GM10266 (cell line): ENCODE results near the gene PIEZO2.

Experiments used
- DNase-seq: peaks from one replicate; pipeline ENCODE4 v3.0.0; 2012; ENCODE audit errors: extremely low spot score
- TF ChIP-seq, protein P1 (sequence below): IDR thresholded peaks from 2 replicates; pipeline ENCODE4 v1.5.1; 2012; ENCODE audit warnings: mild to moderate bottlenecking, low read depth; ENCODE audit not compliant: control insufficient read depth, insufficient read depth; ENCODE audit errors: missing control alignments

PIEZO2 gene

DNA sequence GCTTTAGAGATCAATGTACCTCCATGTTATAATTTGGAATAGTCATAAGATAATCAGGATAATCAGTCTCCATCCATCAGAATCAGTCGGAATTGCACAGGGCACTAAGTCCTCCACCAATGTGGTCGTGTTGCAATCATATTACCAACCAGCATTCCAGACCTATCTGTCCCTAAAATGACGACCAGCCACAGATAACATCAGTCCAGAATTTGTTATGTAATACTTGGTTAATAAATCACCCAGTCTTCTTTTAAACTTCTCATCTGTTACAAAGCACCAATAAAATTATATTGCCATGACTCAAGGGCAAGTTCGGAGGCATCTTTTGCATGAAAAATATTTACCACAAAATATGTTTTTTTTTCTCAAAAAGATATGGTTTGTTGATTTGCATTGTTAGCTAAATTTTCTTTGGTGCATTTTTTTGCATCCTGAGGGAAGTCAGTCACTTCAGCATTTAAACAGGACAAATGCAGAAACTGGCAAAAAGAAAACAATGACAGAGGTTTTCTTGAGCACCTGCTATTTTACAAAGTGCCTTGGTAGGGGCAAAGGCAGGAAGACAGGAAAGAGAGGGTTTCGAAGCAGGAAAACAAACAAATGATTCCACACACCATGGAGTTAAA is 29.3 kb downstream of the PIEZO2 start:
- DNase-seq, result no peak
- TF ChIP-seq, protein P1, sequence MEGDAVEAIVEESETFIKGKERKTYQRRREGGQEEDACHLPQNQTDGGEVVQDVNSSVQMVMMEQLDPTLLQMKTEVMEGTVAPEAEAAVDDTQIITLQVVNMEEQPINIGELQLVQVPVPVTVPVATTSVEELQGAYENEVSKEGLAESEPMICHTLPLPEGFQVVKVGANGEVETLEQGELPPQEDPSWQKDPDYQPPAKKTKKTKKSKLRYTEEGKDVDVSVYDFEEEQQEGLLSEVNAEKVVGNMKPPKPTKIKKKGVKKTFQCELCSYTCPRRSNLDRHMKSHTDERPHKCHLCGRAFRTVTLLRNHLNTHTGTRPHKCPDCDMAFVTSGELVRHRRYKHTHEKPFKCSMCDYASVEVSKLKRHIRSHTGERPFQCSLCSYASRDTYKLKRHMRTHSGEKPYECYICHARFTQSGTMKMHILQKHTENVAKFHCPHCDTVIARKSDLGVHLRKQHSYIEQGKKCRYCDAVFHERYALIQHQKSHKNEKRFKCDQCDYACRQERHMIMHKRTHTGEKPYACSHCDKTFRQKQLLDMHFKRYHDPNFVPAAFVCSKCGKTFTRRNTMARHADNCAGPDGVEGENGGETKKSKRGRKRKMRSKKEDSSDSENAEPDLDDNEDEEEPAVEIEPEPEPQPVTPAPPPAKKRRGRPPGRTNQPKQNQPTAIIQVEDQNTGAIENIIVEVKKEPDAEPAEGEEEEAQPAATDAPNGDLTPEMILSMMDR, result no peak

GRCh38 chr18:11119550-11119949 is 29.8 kb downstream of the PIEZO2 start:
- no peak for DNase-seq
- TF ChIP-seq, protein P1, result no peak

DNA sequence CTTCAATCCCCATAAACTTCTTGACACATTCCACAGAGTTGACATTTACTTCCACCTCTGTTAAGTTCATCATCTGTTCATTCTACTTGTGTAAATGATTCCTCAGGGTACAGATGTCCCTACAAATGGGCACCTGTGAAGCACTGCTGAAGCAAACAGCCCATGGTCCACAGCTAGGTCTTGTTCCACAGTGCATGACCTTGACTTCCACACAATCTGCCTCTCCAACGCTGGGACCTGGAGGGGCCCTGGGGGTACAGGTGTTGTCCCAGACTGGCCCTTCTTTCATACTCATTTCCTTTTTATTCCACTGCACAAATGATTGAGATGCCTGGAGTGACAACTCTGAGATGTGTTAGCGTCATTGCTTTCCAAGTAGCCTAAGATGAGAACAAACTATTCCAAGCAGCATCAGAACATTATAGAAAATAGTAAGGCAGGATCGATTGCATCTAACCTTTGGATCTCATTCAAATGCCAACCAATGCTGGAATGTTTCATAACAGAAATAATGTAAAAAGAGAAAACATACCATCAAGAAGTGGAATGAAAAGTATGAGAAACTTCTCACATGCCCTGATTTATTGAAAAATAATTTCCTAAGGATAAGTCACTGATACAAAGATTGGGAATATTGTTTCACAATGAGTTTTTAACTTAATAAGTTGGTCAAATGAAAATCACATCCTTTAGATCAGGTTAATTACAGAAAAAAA is 31.2 kb downstream of the PIEZO2 start:
- no peak for DNase-seq
- TF ChIP-seq, protein P1, result no peak

DNA sequence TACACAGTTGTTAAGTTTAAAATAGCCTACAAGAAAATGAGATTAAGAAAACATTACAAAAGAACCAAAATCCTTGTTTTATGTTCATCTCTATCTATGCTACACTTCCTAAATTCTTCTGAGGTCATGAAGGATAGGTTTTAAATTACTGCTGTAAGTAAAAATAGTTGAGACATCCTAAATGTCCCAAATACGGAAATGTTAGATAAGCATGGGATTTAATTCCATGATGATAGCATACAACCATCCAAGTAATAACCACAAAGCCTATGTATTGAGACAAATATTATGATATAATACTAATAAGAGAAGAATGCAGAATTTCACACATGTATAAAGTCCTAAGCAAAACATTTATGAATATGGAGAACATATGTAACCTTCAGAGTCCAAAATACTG is 34.1 kb downstream of the PIEZO2 start:
- no peak for DNase-seq
- TF ChIP-seq, protein P1, result no peak

- TF ChIP-seq, protein P1, result no peak
- no peak for DNase-seq
These were observed 34.7 kb downstream of the PIEZO2 start for GRCh38 chr18:11114653-11115052.

- no peak for DNase-seq
These were observed 35.4 kb downstream of the PIEZO2 start for GRCh38 chr18:11113937-11114336.

More at GRCh38 chr18:11113937-11114336, 35.4 kb downstream of the PIEZO2 start:
- TF ChIP-seq, protein P1, result no peak
